Upper lobe of right lung (tissue), 1 donor: ENCODE data around the gene SCTR. TPM values are rescaled to one million over a fixed set of nuclear protein-coding genes. Genes with fewer than 3 reads are reported as not detected.
A peak's percentile ranks its signal among the peaks of the same experiment; 100 is the strongest.

Source experiments
- ATAC-seq: fragments of 200-7000 bp; cut with Tn5 transposase; one replicate; pipeline ENCODE4 v1.9.1; 2020; ENCODE audit warnings: mild to moderate bottlenecking, moderate library complexity
- DNase-seq: peaks from one replicate; pipeline ENCODE4 v3.0.0-alpha.2; 2020
- H3K27ac ChIP-seq: fragments of 200-600 bp; one replicate; pipeline ENCODE4 v1.8.0; 2022
- H3K27me3 ChIP-seq: fragments of 200-600 bp; one replicate; pipeline ENCODE4 v1.8.0; 2022; ENCODE audit warnings: mild to moderate bottlenecking
- H3K36me3 ChIP-seq: fragments of 200-600 bp; one replicate; pipeline ENCODE4 v1.8.0; 2022
- H3K4me1 ChIP-seq: fragments of 200-600 bp; one replicate; pipeline ENCODE4 v1.8.0; 2022
- H3K4me3 ChIP-seq: fragments of 200-600 bp; one replicate; pipeline ENCODE4 v1.8.0; 2022; ENCODE audit warnings: mild to moderate bottlenecking
- H3K9me3 ChIP-seq: fragments of 200-600 bp; one replicate; pipeline ENCODE4 v1.8.0; 2022
- CTCF ChIP-seq: fragments of 200-600 bp; IDR thresholded peaks from one replicate; pipeline ENCODE4 v1.8.0; 2022; ENCODE audit warnings: antibody characterized with exemption
- intact Hi-C: fragments of 100-400 bp; cut with DNase I; formaldehyde crosslinking; loops from one replicate; pipeline ENCODE4 v1.11.0; 2022
- total RNA-seq: library from RNA; stranded (reverse); fragmentation: NEBNext Ultra II Directional; extraction: Animal tissue kit (Norgen Biotek cat#: 25700); gene quantifications from one replicate; pipeline ENCODE4 v1.2.1, GENCODE V29; 2021
- donor health status: DM: no; HTN: yes; CAD: no; lungs with severe emphysema.

The SCTR gene
- total RNA-seq, 1 donor from 2014 or later, result 21.0 TPM

- DNase-seq (no peak), ATAC-seq (no peak)
- Histone ChIP-seq H3K27ac (no peak overlapping the region), H3K4me1 (peaks cover 26% of the 10 kb centered on the region), H3K9me3 (no peaks in the 10 kb centered on the region), H3K36me3 (no peaks in the 10 kb centered on the region), H3K27me3 (no peaks in the 10 kb centered on the region), H3K4me3 (no peak overlapping the region)
- intact Hi-C loops, result no loop called here
- no peak for TF ChIP-seq CTCF
These were observed 40.9 kb downstream of the SCTR start for GRCh38 chr2:119483395-119483753.

GRCh38 chr2:119482481-119483394 lies 41.5 kb downstream of the SCTR start:
- Histone ChIP-seq H3K9me3 (no peaks in the 10 kb centered on the region), H3K27ac (peak overlapping the region; percentile 17), H3K4me3 (no peak overlapping the region), H3K4me1 (peaks cover 21% of the 10 kb centered on the region), H3K27me3 (no peaks in the 10 kb centered on the region), H3K36me3 (no peaks in the 10 kb centered on the region)
- intact Hi-C loops, result no loop called here
- no peak for TF ChIP-seq CTCF
- ATAC-seq (peak; percentile 33), DNase-seq (no peak)

- intact Hi-C loops, result no loop called here
- DNase-seq (no peak), ATAC-seq (peak; percentile 68)
- TF ChIP-seq CTCF, result no peak
- Histone ChIP-seq H3K36me3 (no peaks in the 10 kb centered on the region), H3K4me3 (no peak overlapping the region), H3K27me3 (peaks cover under 1% of the 10 kb centered on the region), H3K4me1 (peaks cover 12% of the 10 kb centered on the region), H3K27ac (no peak overlapping the region), H3K9me3 (no peaks in the 10 kb centered on the region)
These were observed 42.5 kb downstream of the SCTR start for GRCh38 chr2:119481501-119482455.

- H3K9me3 ChIP-seq, result no peaks in the 10 kb centered on the region
- no peak for TF ChIP-seq CTCF
- no peak for ATAC-seq
- no peak for DNase-seq
- H3K4me1 ChIP-seq, result peaks cover 16% of the 10 kb centered on the region
- H3K27ac ChIP-seq, result no peak overlapping the region
- intact Hi-C loops, result no loop called here
- H3K36me3 ChIP-seq, result no peaks in the 10 kb centered on the region
- no peak overlapping the region for H3K4me3 ChIP-seq
- peaks cover 3% of the 10 kb centered on the region for H3K27me3 ChIP-seq
These were observed 43.6 kb downstream of the SCTR start for GRCh38 chr2:119480718-119481142.

- ATAC-seq, result no peak
- Histone ChIP-seq H3K4me1 (peaks cover 13% of the 10 kb centered on the region), H3K4me3 (no peak overlapping the region), H3K9me3 (no peaks in the 10 kb centered on the region), H3K27me3 (peaks cover 3% of the 10 kb centered on the region), H3K36me3 (no peaks in the 10 kb centered on the region), H3K27ac (no peak overlapping the region)
- no peak for DNase-seq
- no peak for TF ChIP-seq CTCF
- intact Hi-C loops, result no loop called here
These were observed 44.1 kb downstream of the SCTR start for GRCh38 chr2:119480184-119480583.
